Heart right ventricle (tissue), 16 donors: ENCODE measurements around the gene TK1. TPM values are rescaled to one million over a fixed set of nuclear protein-coding genes. Genes with fewer than 3 reads are reported as not detected.

Source experiments
- ATAC-seq, 8 donors: fragments of 200-7000 bp; cut with Tn5 transposase; one replicate each; pipeline ENCODE4 v1.9.1; 2020; ENCODE audit warnings: mild to moderate bottlenecking in 8 of 8, moderate library complexity in 8 of 8, moderate number of reproducible peaks in 1 of 8
- DNase-seq, 2 donors: peaks; one replicate each; pipeline ENCODE4 v3.0.0-alpha.2; 2020
- H3K27ac ChIP-seq, 10 donors: fragments of 200-600 bp; sonication (generic) in 2 of 10; one replicate each; pipeline versions ENCODE4 v1.5.0 to v1.8.0; 2020 to 2022; ENCODE audit warnings: mild to moderate bottlenecking in 3 of 10
- H3K27me3 ChIP-seq, 7 donors: fragments of 200-600 bp; one replicate each; pipeline ENCODE4 v1.8.0; 2021 to 2022; ENCODE audit warnings: mild to moderate bottlenecking in 2 of 7
- H3K36me3 ChIP-seq, 9 donors: fragments of 200-600 bp; sonication (generic) in 1 of 9; one replicate each; pipeline versions ENCODE4 v1.5.0 to v1.8.0; 2020 to 2022; ENCODE audit warnings: mild to moderate bottlenecking in 2 of 9
- H3K4me1 ChIP-seq, 9 donors: fragments of 200-600 bp; sonication (generic) in 1 of 9; one replicate each; pipeline versions ENCODE4 v1.5.0 to v1.8.0; 2020 to 2022; ENCODE audit warnings: mild to moderate bottlenecking in 4 of 9
- H3K4me3 ChIP-seq, 10 donors: fragments of 200-600 bp; sonication (generic) in 2 of 10; one replicate each; pipeline versions ENCODE4 v1.5.0 to v1.8.0; 2020 to 2022; ENCODE audit warnings: mild to moderate bottlenecking in 7 of 10, moderate library complexity in 2 of 10
- H3K9me3 ChIP-seq, 11 donors: fragments of 200-600 bp in 10 of 11; sonication (generic) in 2 of 11; one replicate each; pipeline versions ENCODE4 v1.5.0 to v1.8.0; 2013 to 2022; ENCODE audit warnings: mild to moderate bottlenecking in 2 of 11, control low read depth in 1 of 11, moderate library complexity in 1 of 11
- WGBS, 2 donors: extraction: QIAGEN DNeasy Blood & Tissue Kit; methylation state at CpG; one replicate each; pipeline ENCODE4 v1.1.7; 2013; ENCODE audit warnings: inconsistent platforms in 1 of 2; 5-methylcytosine and 5-hydroxymethylcytosine counted together
- intact Hi-C, 10 donors: fragments of 100-400 bp; cut with DNase I; formaldehyde crosslinking; loops; one replicate each; pipeline versions ENCODE4 v1.11.1 to v1.14.2; 2022
- polyA plus RNA-seq, 2 donors: library from polyadenylated mRNA; stranded (reverse); fragments of 200-250 nt; gene quantifications; one replicate each; pipeline ENCODE4 v1.2.3, GENCODE V29; 2013
- total RNA-seq, 10 donors: library from RNA; stranded (reverse); fragmentation: NEBNext Ultra II Directional in 3 of 10; extraction: Animal tissue kit (Norgen Biotek cat#: 25700) in 3 of 10; gene quantifications; one replicate each; pipeline versions ENCODE4 v1.2.1 to v1.2.4, GENCODE V29; 2021 to 2023
- TF ChIP-seq, protein P1 (sequence below), 9 donors: fragments of 200-600 bp; sonication (generic) in 2 of 9; IDR thresholded peaks; one replicate each; pipeline versions ENCODE4 v1.5.0 to v1.8.0; 2021 to 2022; ENCODE audit warnings: antibody characterized with exemption in 9 of 9, mild to moderate bottlenecking in 5 of 9, moderate library complexity in 1 of 9
- donor health status: Arrhythmogenic right ventricular cardiomyopathy.
- donor health status: ischemic (EF 13 %, LVEDD 7.1; RV severe dilation, severe dysfunction).
- donor health status: healthy with polysubstance abuse.
- donor health status: DM: no; HTN: yes; CAD: no.
- donor health status: DM: no; HTN: no; CAD: no.
- donor health status: ischemic (EF 25% LVEDD 6.9; RV normal size, moderate dysfunction).
- donor health status: ischemic (EF 25% LVEDD 5.7; RV mildly dilated, moderate dysfunction).
- donor health status: healthy.
- donor health status: DM: yes; HTN: yes; CAD: no.
- donor health status: Ischemic cardiomyopathy.
- donor health status: ischemic (EF 35%, LVEDD 5.7; RV mildly dilated, moderate dysfunction).
- donor health status: nonischemic (EF 11% LVEDD 7.7; RV severe dilation, severe dysfunction).
- donor health status: DM: yes; HTN: yes; CAD: no.
- donor health status: PGD.
- donor health status: ischemic (EF 29% LVEDD 5.4; RV normal size, mild dysfunction).
- donor health status: nonischemic (EF 23%, LVEDD 6.1; RV moderate dilation, normal function).

Gene TK1
- total and polyA plus RNA-seq, 12 donors = 0.33 to 12.7 (median 1.2) TPM

DNA sequence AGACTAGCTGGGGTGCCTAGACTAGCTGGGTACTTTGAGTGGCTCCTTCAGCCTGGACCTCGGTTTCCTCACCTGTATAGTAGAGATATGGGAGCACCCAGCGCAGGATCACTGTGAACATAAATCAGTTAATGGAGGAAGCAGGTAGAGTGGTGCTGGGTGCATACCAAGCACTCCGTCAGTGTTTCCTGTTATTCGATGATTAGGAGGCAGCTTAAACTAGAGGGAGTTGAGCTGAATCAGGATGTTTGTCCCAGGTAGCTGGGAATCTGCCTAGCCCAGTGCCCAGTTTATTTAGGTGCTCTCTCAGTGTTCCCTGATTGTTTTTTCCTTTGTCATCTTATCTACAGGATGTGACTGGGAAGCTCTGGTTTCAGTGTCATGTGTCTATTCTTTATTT lies 36.2 kb upstream of the TK1 start:
- intact Hi-C loops = loop anchor here in 1 of 10 donors (2.0 kb wide), 1 partner anchor 26 kb away; no protein-coding TSS in a partner anchor
- Histone ChIP-seq H3K27me3 (peaks cover 0 to 3% (median 0%) of the 10 kb centered on the region in 7 donors), H3K4me3 (no peak overlapping the region), H3K36me3 (peaks cover 0 to 28% (median 0%) of the 10 kb centered on the region in 9 donors), H3K4me1 (peaks cover 0 to 25% (median 9%) of the 10 kb centered on the region in 9 donors), H3K27ac (peak overlapping the region in 6 of 10 donors; percentile 41 to 64 (median 50)), H3K9me3 (no peaks in the 10 kb centered on the region)
- TF ChIP-seq, protein P1, sequence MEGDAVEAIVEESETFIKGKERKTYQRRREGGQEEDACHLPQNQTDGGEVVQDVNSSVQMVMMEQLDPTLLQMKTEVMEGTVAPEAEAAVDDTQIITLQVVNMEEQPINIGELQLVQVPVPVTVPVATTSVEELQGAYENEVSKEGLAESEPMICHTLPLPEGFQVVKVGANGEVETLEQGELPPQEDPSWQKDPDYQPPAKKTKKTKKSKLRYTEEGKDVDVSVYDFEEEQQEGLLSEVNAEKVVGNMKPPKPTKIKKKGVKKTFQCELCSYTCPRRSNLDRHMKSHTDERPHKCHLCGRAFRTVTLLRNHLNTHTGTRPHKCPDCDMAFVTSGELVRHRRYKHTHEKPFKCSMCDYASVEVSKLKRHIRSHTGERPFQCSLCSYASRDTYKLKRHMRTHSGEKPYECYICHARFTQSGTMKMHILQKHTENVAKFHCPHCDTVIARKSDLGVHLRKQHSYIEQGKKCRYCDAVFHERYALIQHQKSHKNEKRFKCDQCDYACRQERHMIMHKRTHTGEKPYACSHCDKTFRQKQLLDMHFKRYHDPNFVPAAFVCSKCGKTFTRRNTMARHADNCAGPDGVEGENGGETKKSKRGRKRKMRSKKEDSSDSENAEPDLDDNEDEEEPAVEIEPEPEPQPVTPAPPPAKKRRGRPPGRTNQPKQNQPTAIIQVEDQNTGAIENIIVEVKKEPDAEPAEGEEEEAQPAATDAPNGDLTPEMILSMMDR (IDR thresholded peaks at IDR 0.05) = no peak
- DNase-seq (no peak), ATAC-seq (peak in 5 of 8 donors; percentile 20 to 59 (median 45))
- 71 to 83% methylated on average over 4 of the region's 4 CpGs for WGBS, 2 donors

DNA sequence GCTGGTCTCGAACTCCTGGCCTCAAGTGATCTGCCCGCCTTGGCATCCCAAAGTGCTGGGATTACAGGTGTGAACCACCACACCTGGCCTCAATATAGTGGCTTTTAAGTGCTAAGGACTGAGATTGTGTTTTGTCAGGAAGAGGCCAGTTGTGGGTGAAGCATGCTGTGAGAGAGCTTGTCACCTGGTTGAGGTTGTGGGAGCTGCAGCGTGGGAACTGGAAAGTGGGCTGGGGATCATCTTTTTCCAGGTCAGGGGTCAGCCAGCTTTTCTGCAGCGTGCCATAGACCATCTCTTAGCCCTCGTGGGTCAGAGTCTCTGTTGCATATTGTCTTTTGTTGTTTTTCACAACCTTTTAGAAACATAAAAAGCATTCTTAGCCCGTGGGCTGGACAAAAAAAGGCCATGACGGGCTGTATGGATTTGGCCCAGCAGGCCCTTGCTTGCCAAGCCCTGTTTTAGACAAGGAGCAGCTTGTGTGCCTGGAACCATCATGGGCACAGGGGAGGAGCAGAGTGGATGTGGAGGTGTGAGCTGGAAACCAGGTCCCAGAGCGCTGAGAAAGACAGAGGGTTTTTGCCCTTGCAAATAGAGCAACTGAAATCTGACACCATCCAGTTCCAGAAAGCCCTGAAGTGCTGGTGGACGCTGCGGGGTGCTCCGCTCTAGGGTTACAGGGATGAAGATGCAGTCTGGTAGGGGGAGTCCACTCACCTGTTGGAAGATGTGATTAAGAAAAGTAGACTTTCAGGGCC lies 32.7 kb upstream of the TK1 start:
- intact Hi-C loops = no loop called here
- peaks cover 0 to 22% (median 10%) of the 10 kb centered on the region in 9 donors for H3K4me1 ChIP-seq
- ATAC-seq = no peak
- H3K27me3 ChIP-seq = no peaks in the 10 kb centered on the region
- no peak overlapping the region for H3K27ac ChIP-seq
- DNase-seq = no peak
- no peak overlapping the region for H3K4me3 ChIP-seq
- TF ChIP-seq, protein P1 (IDR thresholded peaks at IDR 0.05) = no peak
- peaks cover 0 to 28% (median 0%) of the 10 kb centered on the region in 9 donors for H3K36me3 ChIP-seq
- WGBS, 2 donors = 90 to 91% methylated on average over 11 of the region's 11 CpGs
- H3K9me3 ChIP-seq = no peaks in the 10 kb centered on the region

DNA sequence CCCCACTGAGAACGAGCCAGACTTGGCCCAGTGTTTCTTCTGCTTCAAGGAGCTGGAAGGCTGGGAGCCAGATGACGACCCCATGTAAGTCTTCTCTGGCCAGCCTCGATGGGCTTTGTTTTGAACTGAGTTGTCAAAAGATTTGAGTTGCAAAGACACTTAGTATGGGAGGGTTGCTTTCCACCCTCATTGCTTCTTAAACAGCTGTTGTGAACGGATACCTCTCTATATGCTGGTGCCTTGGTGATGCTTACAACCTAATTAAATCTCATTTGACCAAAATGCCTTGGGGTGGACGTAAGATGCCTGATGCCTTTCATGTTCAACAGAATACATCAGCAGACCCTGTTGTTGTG lies 27.8 kb upstream of the TK1 start:
- intact Hi-C loops = no loop called here
- H3K4me3 ChIP-seq = peak overlapping the region in 6 of 10 donors; percentile 41 to 65 (median 53)
- TF ChIP-seq, protein P1 (IDR thresholded peaks at IDR 0.05) = no peak

DNA sequence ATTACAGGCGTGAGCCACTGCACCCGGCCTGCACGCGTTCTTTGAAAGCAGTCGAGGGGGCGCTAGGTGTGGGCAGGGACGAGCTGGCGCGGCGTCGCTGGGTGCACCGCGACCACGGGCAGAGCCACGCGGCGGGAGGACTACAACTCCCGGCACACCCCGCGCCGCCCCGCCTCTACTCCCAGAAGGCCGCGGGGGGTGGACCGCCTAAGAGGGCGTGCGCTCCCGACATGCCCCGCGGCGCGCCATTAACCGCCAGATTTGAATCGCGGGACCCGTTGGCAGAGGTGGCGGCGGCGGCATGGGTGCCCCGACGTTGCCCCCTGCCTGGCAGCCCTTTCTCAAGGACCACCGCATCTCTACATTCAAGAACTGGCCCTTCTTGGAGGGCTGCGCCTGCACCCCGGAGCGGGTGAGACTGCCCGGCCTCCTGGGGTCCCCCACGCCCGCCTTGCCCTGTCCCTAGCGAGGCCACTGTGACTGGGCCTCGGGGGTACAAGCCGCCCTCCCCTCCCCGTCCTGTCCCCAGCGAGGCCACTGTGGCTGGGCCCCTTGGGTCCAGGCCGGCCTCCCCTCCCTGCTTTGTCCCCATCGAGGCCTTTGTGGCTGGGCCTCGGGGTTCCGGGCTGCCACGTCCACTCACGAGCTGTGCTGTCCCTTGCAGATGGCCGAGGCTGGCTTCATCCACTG lies 27.3 kb upstream of the TK1 start, which contains the start of gene BIRC5:
Gene BIRC5, plus strand, starts transcription at position 238 of the 690 bp plus-strand sequence. Its CDS starts 64 bp downstream, at position 302.
- TF ChIP-seq, protein P1 (IDR thresholded peaks at IDR 0.05) = peak in 1 of 9 donors; percentile 9
- Histone ChIP-seq H3K27me3 (no peaks in the 10 kb centered on the region), H3K36me3 (no peaks in the 10 kb centered on the region), H3K4me1 (peaks cover 0 to 22% (median 8%) of the 10 kb centered on the region in 9 donors), H3K9me3 (no peaks in the 10 kb centered on the region), H3K4me3 (peak within 1 kb of the TSS; percentile 9 to 65 (median 47)), H3K27ac (peak within 1 kb of the TSS in 1 of 10 donors; percentile 61)
- ATAC-seq = peak; percentile 97 to 100 (median 99)
- peak; percentile 86 to 91 for DNase-seq
- 0 to 1% methylated on average over 60 of the region's 60 CpGs for WGBS, 2 donors
- intact Hi-C loops = no loop called here

More for the DNA sequence above, 27.8 kb upstream of the TK1 start:
- H3K36me3 ChIP-seq = peaks cover 0 to 4% (median 0%) of the 10 kb centered on the region in 9 donors
- no peaks in the 10 kb centered on the region for H3K9me3 ChIP-seq
- 12 to 16% methylated on average over 5 of the region's 5 CpGs for WGBS, 2 donors
- ATAC-seq (no peak), DNase-seq (no peak)
- H3K27ac ChIP-seq = peak overlapping the region in 1 of 10 donors; percentile 61
- H3K4me1 ChIP-seq = peaks cover 0 to 22% (median 8%) of the 10 kb centered on the region in 9 donors
- no peaks in the 10 kb centered on the region for H3K27me3 ChIP-seq
